GM19372 (cell line): ENCODE measurements around the gene PMFBP1.

Experiments used
- ATAC-seq: cut with Tn5 transposase; IDR thresholded peaks from one replicate; pipeline ENCODE4 v1.9.1; 2021; ENCODE audit warnings: mild to moderate bottlenecking, low read depth, moderate library complexity; ENCODE audit not compliant: unreplicated experiment

The PMFBP1 gene

DNA sequence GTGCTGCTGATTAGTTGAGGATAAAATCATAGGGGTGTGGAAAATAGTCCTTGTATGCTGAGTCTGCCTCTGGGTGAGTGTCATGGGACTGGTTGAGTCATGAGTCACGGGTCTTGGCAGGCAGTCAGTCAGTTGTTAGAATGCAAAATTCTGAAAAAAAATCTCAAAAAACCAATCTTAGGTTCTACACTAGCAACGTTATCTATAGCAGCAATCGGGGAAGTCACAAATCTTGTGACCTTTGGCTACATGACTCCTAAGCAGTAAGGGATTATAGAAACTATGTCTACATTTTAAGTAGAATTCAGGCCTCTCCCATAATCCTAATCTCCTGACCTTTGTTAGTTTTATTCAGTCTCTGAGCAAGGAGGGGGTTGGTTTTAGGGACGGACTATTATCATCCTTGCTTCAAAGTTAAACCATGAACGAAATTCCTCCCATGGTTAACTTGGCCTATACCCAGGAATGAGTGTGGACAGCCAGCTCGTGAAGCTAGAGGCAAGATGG, 18.0 kb upstream of the PMFBP1 start:
- ATAC-seq: no peak

DNA sequence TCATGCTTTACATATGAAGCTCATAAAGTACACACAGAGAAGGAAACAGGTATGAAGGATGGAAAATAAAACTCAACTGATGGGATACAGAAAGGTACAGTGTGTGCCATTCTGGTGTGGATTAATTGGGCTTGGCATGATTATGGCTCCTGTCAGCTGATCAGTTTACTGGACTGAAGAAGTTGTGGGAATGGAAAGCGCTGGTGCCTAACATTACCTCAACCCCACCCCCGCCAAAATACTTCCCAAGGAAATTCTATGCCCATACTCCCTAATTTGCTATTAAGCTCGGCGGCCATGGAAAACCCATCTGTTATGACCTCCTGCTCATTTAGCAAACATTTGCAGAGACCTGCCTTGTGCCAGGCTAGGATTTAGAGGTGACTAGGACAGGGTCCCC, 16.6 kb upstream of the PMFBP1 start:
- no peak for ATAC-seq

- ATAC-seq: no peak
These were observed 15.6 kb upstream of the PMFBP1 start for GRCh38 chr16:72187551-72187950.

DNA sequence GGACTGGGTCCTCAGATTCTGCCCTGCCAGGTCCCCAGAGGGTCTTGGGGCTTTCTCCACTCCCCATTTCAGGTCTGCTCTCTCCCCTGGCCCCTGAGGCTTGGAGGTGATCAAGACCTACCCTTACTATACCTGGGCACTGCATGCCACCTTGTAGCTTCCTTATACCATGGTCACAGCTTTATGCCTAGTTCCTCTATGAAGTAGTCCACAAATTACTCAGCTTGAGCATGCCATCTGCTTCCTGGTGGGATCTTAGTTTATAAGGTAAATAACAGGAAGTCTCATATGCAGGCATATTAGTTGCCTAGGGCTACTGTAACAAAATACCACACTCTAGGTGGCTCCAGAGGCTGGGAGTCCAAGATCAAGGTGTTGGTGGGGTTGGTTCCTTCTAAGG, 11.0 kb upstream of the PMFBP1 start:
- no peak for ATAC-seq

DNA sequence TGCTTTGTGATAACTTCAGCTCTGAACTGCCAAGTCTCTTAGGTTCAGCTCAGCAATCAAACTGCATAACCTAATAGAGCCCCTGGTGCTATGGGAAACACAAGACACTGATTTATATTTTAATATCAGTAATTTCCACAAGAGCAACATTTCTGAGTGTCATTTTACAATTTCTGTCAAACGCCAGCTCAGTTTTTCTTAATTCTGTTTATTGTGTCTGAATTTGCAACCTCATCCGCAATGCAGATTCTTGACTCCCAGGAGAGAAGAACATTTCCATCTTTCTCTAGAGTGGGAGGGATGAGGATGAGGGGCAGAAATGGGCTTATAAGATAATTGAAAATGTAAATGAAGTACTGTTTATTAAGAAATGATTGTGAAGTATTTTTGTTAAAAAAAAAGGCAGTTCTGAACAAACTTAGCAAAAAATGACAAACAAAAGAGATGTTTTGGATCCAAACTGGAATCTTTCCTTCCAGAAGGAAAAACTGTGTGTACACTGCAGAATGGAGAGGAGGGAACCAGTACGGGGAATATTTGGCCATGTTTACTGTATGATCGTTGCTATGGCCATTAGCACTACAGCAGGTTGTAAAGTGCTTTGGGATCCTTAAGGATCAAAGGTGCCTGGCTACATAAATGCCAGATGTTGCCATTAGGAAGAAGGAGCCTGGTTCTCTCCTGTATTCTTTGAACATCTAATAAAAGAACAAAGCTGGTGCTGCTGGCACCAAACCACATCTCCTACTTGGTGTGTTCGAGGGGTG, 7.4 kb upstream of the PMFBP1 start:
- no peak for ATAC-seq

GRCh38 chr16:72174726-72175125, 2.8 kb upstream of the PMFBP1 start:
- ATAC-seq: no peak

- no peak for ATAC-seq
These were observed 2.0 kb upstream of the PMFBP1 start for GRCh38 chr16:72173997-72174396.

GRCh38 chr16:72171236-72171635, 719 bp downstream of the PMFBP1 start:
- ATAC-seq: no peak

- ATAC-seq: no peak
These were observed 2.2 kb downstream of the PMFBP1 start for GRCh38 chr16:72169708-72170107.

DNA sequence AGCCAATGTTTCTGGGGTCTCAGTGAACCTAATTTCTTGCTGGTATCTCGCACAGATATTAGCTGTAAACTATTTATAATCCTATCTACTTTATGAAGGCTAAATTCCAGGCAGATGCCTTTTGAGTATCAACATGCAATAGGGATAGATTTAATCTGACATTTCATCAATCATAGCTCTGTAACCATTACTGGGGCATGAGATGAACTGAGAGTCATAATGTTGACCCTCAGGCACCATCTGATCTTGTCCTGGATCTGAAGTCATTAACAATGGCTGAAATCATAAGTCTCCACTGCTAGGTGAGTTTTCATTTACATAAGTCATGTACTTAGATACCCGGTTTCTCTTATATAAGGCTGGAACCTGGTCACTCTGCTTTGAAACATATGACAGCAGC, 3.6 kb downstream of the PMFBP1 start:
- no peak for ATAC-seq

DNA sequence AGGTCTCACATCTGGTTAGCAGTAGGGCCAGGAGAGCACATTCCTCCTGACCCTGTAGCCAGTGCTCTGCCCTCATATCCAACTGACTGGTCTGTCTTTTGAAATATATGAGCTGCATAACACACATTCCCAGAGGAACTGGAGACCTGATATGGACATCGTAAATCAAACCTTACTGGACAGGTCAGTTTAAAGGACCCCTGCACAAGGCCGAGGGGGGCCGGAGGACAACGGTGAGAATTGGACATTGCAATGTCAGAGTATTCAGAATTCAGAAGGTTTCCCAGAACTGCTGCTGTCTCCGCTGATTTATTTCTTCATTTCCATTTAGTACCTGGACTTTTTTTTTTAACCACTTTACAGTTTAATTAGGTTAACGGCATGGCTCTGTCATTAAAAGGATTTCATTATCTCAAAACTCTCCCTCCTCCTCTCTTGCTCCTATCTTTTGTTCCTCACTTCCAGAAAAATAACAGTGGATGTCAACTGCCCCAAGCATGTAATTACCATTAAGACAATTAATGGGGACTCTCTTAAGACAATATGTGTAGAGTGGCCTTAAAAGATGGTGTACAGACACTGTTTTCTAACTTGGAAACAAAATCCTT, 4.9 kb downstream of the PMFBP1 start:
- no peak for ATAC-seq

DNA sequence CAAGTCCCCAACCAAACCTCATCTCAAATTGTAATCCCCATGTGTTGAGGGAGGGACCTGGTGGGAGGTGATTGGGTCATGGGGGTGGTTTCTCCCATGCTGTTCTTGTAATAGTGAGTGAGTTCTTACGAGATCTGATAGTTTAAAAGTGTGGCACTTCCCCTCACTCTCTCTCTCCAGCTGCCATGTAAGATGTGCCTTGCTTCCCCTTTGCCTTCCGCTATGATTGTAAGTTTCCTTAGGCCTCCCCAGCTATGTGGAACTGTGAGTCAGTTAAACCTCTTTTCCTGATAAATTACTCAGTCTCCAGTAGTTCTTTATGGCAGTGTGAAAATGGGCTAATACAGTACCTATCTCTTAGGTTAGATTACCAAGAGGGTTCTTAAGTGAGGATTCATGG, 5.8 kb downstream of the PMFBP1 start:
- ATAC-seq: no peak

DNA sequence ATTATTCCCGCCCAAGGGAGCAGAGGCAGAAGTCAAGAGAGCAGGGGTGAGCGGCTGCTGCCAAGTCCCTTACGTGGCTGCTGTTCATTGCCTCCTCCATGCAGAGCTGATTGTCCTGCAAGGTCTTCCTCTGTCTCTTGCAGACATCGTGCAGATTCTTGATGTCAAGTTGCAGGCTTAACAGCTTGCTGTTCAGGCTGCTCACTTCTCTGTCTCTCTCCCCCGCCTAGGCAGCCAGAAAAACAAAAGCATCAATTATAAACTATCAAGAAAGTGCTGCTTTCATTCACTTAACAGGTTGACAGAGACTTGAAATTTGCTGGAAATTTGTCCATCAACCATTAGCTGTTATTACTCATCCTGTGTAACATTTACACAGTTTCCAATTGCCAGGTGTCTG, 7.3 kb downstream of the PMFBP1 start:
- no peak for ATAC-seq

DNA sequence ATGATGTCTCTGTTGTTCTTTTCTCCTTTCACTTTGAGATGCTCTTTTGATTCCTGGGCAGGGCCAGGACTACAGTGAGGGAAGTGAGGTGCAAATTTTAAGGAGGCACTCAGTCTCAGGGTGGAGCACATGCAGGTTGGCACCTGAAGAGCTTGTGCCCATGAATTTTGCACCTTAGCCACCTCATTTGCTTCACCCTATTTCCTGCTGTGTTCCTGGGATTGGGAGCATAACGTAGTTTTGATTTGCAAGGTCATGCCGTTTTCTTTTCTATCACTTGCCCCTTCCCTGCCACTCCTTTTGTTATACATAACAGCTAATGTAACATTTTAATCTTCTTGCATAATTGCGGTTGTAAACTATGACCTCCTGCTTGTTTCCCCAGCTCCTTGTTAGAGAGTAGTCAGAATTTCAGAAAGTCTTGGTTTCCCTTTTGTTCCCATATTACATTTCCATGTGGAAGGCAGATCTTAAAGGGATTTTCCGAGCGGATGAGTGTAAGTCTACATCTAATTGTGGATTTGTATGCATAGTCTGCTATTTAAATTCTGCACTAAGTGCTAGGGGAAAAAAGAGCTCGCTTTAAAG, 9.8 kb downstream of the PMFBP1 start:
- no peak for ATAC-seq

DNA sequence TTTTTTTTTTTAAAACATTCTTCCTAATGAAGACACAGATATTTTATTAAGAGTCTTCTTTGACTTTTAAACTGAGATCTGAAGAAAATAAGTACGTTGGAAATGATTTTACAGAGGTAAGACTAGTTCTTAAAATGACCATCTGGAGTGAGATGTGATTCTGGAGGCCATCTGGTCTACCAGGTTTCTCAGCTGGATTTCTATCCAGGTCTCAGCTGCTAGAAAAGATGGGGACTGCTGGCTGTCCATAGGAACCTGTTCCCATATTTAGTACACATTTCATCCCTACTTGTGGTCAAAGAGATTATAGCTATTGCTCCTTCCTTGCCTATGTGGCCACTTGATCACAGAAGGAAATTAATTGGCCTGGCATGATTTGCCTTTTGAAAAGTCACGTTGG, 12.2 kb downstream of the PMFBP1 start:
- ATAC-seq: no peak

GRCh38 chr16:72159386-72159785, 12.6 kb downstream of the PMFBP1 start:
- ATAC-seq: no peak

DNA sequence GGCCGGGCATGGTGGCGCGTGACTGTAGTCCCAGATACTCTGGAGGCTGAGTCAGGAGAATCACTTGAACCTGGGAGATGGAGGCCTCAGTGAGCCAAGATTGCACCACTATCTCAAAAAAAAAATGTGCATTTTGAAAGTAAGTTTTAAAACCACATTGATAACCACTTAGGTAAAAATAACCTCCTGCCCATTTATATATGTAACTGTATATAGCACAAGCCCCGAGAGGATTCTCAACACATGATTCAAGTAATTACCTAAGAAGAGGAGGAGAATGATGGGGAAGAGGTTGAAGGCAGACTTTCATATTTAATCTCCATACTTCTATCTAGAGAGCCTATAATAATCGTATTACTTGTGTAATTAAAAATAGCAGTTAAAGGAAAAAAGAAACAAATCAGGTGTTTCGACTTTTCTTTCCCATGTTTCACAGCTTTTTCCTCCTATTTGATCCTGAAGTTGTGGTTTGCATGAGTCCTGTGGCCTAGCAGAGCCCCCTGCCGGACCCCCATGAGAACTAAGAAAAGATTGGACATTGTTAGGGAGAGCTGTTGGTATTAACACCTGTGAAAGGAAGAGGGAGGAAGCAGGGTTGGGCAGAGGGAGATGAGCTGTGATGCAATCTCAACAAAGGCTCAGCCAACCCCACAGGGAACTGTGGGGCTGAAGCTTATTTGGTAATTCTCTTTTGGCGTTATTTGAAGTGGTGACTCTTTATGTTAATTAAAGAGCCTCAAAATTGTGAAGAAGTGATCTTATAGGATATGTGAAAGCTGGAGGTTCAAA, 22.1 kb downstream of the PMFBP1 start:
- ATAC-seq: no peak

GRCh38 chr16:72142476-72142875, 29.5 kb downstream of the PMFBP1 start:
- ATAC-seq: no peak

DNA sequence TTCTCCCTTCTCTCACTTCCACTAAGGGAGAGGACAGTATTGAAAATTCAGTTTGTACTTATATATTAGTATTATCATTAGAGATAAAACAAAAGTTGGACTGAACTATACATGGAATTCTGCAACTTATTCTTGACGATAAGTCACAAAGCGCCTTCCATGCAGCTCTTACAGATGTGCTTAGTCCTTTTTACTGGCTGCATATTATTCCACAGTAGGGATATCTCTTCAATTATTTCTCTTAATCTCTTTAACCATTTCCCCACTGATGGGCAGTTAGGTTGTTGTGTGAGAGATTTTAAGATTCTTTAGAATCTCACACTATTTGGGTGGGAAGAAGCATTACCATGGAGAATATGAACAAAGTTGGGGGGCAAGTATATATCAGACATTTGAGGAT, 32.0 kb downstream of the PMFBP1 start:
- ATAC-seq: no peak

DNA sequence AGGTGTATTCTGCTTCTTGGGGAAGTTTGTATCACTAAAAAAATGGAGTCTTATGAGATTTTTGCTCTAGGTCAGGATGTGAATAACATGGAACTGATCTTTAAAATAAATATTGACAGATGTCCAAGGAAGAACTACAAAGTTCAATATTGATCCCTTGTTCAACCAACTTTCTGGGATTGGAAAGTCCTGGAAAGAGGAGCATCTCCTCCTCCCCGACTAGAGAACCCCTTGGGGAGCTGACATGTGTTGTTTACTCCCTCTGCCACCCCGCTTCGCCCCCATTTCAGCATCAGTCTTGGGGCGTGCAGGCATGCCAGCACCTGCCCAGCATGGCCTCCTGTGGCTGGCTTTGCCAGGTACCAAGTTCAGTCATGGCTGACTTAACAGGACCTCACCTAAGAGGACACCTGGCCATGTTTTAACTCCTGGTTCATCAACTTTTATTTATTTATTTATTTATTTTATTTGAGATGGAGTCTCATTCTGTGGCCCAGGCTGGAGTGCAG, 33.8 kb downstream of the PMFBP1 start:
- ATAC-seq: no peak
